Left lobe of liver (tissue), 2 donors: Measurements from ENCODE around the gene IQSEC1. TPM values are rescaled to one million over a fixed set of nuclear protein-coding genes. Genes with fewer than 3 reads are reported as not detected.

Experiments
- ATAC-seq: fragments of 200-7000 bp; cut with Tn5 transposase; one replicate; pipeline ENCODE4 v1.9.1; 2020; ENCODE audit warnings: mild to moderate bottlenecking, moderate library complexity
- DNase-seq: peaks from one replicate; pipeline ENCODE4 v3.0.0-alpha.2; 2020; ENCODE audit warnings: low spot score
- total RNA-seq: library from RNA; stranded (reverse); gene quantifications from one replicate; pipeline ENCODE4 v1.2.1, GENCODE V29; 2021
- donor health status: DM: no; HTN: no; CAD: no; lungs with moderate emphysema.
- donor health status: DM: no; HTN: yes; CAD: no.

The IQSEC1 gene
- total RNA-seq, 1 donor from 2014 or later = 58.7 TPM

DNA sequence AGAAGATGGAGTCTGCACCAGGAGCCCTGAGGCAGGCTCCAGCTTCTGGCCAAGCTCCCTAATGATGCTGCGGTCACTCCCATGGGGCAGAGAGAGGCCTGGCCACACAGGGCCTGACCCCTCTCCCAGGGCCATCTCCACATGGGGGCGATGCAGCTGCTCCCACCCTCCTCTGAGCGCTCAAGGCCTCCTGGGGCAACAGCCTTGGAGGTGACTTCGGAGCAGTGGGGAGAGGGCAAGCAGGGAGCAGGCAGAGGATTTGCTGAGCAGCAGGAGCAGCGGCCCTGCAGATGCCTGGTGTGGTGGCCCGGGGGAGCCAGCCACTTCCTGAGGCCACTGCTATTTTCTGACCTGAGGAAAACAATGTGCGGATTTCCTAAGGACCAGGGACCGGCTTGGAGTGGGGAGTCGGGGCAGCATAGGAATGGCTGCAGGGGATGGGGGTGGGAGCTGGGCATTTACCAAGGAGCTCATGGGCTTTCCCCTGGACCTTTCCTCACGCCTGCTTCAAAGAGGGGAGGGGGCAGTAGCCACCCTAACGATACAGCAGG lies 150.3 kb downstream of the IQSEC1 start:
- DNase-seq (no peak), ATAC-seq (peak; percentile 5)

DNA sequence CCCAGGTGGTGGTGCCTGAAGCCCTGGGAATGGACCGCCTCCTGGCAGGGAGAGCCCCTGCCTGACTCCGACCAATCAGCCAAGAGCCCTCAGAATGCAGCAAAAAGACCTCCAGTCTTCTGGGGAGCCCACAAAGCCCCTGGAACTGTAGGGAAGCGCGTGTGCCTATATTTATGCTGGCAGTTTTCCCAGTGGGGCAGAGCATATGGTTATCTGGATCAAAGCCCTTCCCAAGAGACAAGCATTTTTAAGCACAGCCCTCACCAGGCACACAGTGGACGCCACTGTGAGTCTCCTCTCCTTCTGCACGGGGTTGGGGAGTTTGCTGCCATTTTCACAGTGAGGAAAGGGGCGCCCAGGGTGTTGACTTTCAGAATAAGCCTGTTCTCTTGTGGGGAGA lies 150.9 kb downstream of the IQSEC1 start:
- DNase-seq = no peak
- no peak for ATAC-seq

DNA sequence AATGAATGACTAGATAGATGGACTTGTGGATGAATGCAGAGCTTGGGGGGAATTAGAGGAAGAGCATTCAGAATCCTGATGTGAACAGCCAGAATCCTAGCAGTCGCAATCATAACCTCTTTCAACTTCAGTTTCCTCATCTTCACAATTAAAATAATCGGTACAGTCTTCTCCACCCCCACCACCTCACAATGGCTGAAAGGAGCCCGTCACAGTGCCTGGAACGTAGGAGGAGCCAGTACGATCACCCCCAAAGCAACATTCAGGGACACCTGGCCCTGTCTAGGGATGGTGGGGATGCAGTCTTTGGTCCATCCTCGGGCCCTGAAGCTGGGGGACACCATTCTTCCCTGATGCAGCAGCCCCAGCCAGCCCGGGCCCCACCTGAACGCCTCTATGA lies 151.5 kb downstream of the IQSEC1 start:
- ATAC-seq (no peak), DNase-seq (no peak)

DNA sequence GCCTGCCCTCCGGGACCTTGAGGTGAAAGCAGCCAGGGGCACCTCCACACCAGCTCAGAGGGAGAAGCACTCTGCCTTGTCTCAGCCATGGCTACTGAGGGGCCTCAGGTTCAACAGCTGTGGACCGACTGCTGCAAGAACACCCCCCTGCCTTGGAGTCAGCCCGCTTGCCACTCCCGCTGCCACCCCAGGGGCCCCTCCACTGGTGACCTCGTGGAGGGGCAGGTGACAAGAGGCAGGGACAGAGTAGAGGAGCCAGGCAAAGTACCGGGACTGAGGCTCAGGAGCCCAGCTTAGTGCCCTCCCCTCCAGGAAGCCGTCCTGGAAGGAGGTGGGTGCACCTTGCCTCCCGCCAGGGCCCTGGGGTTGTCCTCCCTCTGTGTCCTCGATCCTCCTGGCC lies 152.3 kb downstream of the IQSEC1 start:
- no peak for ATAC-seq
- DNase-seq = no peak

DNA sequence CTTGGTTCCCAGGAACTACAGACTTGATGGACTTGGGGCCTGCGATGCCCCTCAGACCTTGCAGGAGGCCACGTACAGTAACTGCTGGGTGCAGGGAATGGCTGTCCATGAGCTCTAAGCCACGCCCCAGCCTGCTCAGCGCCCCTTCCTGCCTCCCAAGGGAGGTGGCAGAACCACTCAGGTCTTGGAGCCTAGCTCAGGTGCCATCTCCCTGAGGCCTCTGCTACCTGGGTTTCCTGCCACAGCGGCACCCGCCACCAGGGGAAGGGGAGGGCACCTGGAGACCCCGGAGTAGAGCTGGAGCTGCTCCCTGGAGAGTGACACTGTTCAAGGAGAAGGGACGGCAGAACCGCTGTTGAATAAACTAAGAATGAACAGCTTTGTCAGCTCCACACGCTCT lies 154.0 kb downstream of the IQSEC1 start:
- DNase-seq = no peak
- ATAC-seq = no peak

DNA sequence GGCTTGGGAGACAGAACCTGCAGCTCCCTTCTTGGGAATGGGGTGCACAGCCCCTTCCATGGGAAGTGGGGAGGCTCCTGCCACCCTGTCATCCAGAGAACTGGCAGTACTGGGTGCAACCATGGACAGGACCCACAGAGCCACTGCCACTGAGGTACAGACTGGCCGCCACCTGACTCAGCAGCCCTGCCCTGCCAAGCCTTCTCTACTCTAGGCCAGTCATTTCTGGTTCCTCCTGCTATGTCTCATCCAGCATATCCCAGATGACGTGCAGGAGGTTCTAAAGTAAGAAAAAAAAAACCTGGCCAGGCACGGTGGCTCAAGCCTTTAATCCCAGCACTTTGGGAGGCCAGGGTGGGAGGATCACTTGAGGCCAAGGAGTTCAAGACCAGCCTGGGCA lies 155.0 kb downstream of the IQSEC1 start:
- no peak for ATAC-seq
- DNase-seq = no peak

DNA sequence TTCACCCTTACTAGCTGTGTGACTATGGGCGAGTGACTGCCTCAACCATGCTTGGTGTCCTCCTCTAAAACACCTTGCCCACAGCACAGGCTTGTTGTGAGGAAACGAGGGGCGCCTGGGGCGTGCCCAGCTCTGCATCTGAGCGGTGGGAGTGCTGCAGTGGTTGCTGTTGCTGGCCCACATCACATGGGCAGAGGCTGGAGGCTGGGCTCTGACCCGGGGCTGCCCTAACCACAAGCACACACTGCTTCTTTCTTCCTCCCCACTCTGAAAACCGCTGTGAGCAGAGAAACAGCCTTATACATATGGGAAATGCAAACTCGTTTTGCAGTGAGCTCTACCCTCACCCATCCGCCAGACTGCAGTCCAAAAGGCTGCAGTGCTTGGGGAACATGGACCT lies 157.1 kb downstream of the IQSEC1 start:
- no peak for ATAC-seq
- no peak for DNase-seq

DNA sequence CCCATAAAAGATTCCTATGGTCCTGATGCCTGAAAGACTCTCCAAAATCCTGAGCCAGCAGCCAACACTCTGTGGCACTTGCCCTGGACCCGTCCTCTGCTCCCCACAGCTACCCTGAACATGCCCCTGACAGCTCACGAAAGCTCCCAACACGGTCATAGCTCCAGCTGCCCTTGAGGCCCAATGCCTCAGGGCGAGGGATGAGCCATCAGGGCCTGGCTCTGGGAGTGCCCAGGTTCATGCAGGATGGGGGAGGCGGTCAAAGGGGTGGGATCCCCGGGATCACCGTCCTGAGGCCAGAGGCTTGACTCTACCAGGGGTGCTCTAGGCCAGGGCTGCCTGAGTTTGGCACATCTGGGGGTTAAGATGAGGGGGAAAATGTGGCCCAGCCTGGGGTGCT lies 159.1 kb downstream of the IQSEC1 start:
- DNase-seq (no peak), ATAC-seq (no peak)

DNA sequence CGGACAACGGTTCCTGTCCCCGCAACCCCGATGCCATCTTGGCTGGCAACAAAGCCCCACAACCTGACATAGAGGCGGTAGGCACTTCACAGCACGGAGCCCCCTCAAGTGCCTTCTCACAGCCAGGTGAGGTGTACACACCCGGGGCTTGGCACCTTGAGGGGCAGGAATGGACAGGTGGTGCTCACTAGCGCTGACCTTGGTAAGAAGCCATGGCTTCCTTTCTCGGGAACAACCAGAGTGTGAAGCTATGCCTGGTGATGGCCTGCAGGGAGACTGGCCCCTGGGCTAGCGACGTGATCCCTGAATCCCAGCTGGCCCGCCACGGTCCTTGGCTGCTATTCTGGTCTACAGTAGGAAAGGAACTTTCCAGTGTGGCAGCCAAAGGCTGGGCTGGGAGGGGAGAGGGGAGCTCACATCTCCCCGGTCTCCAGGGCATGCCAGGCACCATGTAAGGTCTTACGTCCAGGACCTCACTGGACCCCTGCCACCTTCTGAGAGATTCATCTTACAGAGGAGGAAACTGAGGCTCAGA lies 161.3 kb downstream of the IQSEC1 start:
- DNase-seq = no peak
- ATAC-seq = no peak

DNA sequence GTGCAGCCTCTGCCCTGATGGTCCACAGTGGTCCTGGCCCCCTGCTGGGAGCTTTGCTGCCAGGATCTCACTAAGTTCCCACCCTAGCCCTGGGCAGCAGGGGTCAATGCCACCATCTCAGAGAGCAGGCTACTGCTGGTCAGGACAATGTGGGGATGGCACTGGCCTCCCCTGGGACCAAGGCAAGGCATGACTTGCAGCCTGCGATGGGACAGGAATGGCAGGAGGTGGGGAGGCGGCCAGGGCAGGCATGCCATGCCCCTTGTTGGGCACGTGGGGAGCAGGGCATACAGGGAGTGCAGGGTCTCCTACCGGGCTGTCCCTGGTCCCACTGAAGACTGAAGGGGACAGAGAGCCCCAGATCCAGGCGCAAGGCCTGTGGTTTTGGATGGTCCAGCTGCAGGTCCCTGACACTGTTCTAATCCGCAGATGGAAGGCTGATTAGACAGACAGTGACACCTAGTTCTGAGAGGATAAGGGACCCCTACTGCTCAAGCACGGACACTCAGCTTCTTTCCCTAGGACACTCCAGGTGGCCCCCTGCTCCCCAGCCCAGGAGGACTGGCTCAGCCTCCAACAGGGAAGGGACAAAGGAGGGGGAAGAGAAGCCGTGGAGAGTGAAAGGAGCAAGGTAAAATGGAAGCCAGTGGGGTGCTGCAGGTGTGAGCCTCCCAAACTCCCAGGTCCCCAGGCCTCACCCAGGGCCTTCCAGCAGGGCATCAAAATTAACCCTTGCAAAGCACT lies 162.7 kb downstream of the IQSEC1 start:
- ATAC-seq = no peak

DNA sequence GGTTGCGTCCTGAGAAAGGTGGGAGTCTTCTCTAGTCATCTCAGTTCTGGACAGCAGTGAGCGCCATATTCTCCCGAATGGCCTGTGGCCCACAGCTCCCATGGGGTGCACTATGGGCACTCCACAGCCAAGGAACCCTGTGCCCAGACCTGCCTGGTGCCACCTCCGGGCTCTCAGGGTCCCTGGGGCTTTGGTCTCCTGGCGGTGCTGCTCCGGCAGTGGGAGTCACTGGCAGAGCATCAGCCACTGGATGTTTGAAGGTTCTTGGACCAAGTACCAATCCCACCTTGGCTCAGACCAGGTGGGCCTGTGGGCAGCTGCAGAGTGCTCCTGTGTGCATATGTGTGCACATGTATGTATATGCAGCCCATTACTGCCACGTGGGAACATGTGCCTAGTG lies 163.5 kb downstream of the IQSEC1 start:
- no peak for DNase-seq
- no peak for ATAC-seq

More for the DNA sequence above, 162.7 kb downstream of the IQSEC1 start:
- no peak for DNase-seq

DNA sequence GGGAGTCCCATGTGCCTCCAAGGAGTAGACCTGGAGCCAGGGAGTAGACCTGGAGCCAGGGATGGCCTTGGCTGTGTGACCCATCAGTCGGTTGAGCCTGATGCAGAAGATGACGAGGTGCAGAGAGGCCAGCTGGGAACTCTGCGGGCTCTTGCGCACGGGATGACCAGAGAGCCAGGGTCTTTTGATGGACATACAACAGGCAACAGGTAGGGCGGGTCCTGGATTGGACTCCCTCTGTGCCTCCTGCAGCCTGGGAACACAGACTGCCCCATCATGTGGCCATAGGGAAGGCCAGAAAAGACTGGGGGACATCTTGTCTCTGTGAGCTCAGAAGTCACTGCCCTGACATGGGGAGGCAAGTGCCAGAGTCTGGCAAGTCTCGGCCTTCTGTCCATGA lies 164.4 kb downstream of the IQSEC1 start:
- DNase-seq (no peak), ATAC-seq (no peak)

DNA sequence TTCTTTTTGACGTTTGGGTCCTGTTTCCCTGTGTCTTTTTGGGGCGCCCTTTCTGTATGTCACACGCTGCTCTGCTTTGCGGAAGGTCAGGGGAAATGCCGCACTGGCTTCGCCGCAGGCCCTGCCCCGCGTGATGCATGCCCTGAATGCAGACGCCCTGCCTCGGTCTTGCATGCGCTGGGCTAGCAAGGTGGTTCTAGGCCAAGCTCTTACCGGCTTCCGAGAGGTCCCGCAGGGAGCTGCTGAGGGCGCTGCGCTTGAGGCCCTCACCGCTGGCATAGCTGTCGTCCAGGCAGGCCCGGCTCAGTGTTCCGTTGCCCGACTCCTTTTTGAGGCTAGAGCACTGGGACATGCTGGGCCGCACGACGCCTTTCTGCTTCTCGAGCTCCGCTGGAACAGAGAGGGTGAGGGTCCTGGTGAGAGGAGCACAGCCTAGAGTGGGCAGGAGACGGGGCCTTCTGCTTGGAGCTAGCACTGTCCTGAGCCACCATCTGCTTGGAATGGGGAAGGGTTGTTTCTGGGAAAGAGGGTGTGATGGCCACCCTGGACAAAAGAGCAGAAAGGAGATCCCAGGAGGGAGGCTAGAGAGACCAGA lies 165.0 kb downstream of the IQSEC1 start:
- no peak for ATAC-seq
- DNase-seq = no peak

DNA sequence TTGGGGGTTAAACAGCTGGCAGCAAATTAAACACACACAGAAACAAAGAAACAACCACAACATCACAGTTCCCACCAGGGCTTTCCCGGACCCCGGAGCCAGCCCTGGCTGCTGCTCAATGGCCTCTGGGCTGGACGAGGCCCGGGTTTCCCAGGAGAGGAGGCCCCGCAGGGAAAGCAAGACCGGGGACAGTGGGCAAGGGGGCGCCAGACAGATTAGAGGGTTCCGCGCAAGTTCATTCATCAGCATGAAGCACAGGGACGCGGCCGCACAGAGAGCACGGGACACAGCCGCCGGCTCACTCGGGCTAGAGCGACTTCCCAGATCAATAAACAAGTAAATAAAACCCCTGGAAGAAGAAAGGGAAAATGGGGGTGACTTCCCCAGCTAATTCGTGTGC lies 165.5 kb downstream of the IQSEC1 start:
- no peak for ATAC-seq
- DNase-seq = no peak

DNA sequence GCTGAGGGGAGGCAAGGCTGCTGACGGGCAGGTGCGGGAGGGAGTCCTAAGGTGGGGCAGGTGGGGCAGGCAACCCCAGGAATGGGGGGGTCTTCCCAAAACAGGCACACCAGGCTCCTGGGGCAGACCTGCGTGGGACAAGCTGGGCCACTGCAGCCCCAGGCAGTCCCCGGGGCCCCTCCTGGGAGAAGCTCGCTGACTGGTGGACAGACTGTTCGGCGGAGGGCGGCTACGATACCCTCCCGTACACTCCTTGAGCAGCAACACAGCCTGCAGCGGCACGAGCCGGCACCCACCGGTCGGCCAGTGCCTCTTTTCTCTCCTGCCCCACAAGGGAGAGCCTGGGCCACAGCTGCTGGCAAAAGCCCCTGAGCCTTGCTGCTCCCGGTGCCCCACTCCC lies 165.9 kb downstream of the IQSEC1 start:
- DNase-seq (no peak), ATAC-seq (no peak)

DNA sequence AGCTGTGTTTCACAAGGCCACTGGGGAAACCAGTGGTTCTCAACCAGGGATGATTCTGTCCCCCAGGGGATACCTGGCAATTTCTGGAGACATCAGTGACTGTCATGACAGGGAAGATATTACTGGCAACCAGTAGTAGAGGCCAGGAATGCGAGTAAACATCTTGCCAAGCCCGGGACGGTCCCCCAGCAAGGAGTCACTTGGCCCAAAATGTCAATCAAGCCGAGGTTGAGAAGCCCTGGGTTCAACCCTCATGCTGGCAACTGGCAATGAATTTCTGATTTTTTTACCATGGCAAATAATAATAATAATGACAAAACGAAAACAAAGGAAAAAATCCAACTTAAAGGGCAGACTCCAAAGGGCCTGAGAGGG lies 166.3 kb downstream of the IQSEC1 start:
- DNase-seq (no peak), ATAC-seq (no peak)

DNA sequence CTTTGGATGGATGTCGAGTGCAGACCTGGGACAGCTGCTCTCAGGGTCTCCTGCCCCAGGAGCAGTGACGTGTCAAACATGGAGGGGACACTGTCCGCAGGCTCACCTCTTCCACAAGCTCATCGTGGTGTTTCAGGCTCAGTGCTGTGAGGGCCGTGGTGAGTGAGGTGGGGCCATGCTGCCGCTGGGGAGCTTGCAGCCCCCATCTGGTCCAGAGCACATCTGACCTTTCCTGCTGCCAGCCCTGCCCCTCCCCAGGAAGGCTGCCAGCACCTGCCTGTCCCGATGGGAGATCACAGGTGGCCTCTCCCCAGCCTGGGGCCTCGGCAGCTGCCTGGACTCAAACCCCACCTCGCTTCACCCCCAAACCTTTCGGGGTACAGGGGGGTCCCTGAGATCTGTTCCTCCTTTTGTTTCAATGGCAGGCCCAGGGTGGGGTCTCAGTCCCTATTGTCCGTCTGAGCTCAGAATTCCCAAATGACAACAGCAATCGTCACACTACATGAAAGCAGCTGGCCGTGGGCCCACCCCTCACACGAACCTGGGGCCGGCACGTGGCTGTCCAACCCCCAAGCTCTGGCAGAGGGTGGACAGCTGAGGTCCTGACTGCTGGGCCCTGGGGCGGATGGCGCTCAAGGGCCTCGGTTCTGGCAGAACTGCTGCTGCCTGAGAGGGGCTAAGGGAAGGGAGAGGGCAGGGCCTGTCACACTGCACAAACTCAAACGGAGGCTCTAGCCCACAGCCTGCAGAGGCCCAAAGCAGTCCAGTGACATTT lies 166.9 kb downstream of the IQSEC1 start:
- DNase-seq (no peak), ATAC-seq (no peak)

DNA sequence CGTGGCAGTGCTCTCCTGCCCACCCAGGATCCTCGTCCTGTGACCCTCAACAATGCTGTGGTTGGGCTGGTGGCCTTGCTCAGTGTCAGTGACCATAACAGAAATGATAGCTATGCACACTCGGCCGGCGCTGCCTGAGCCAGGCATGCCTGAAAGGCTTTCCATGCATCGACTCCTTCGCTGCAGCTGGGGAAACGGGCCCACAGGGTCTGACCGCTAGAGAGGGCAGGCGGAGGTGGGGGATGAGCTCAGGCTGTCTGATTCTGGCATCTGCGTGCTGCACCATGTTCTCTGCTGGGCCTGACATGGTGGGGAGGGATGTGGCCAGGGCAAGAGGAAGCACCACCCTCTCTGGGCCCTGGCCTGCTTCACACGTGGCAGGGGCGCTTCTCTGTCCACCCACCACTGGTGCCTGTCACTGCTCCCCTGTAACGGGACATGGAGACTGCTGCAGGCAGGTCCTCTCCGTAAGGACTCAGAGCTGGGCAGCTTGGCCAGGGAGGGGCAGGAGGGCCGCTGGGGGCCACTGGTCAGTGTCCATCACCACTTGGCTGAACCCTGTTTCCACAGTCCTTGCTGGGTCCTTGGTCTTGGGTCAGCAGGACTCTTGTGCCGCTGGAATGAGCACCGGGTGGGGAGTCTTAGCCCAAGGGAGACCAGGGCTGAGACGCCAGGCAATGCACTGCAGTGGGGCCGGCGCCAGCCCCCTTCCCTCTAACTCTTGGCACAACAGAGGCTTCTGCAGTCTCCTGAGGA lies 167.7 kb downstream of the IQSEC1 start:
- no peak for DNase-seq
- ATAC-seq = peak; percentile 6

DNA sequence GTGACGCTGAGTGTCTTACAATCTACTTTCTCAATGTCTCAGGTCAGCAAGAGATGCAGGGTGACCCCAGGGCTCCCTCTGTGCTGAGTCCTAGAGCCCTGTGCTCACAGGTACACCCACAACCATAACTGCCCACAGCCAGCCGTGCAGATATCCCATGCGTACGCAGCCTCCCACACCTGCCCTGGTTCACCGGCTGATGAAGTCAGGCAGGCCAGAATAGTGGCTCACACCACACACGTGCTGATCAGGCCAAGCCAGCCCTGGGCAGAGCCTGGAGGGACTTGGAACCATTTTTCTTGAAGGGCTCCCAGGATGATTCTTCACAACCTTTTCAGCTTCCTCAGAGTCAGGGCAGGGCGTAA lies 168.3 kb downstream of the IQSEC1 start:
- no peak for DNase-seq
- no peak for ATAC-seq

DNA sequence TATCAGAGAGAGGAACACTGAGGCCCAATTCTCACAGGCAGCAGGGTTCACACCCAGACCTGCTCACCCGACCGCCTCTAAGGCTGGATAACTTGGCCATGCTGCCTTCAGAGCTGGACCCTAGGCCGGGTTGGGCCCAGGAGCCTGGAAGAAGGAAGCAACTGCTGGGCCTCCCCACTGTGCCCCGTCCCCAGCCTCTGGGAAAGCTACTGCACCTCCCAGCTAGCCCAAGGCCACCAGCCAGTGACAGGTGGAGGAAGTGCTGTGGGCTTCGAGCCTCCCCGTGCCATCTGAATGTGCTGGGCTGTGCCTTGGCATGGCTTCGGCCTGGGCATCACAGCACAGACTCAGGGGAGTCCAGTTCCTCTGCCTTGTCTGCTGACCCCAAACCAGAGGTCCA lies 169.3 kb downstream of the IQSEC1 start:
- no peak for ATAC-seq
- no peak for DNase-seq
